Gastrocnemius medialis (tissue), 4 donors: Measurements from ENCODE around the gene LOX. TPM values are rescaled to one million over a fixed set of nuclear protein-coding genes. Genes with fewer than 3 reads are reported as not detected.

Source experiments
- ATAC-seq, 2 donors: fragments of 150-250 bp; one replicate each; pipeline ENCODE4 v1.9.1; 2016
- DNase-seq, 2 donors: peaks; one replicate each; pipeline ENCODE4 v3.0.0-alpha.2; 2019
- H3K27ac ChIP-seq, 4 donors: fragments of 200-600 bp; sonication (generic); 1 replicate in 1 of 4; 2 replicates in 3 of 4; pipeline ENCODE4 v1.5.1; 2016 to 2018; ENCODE audit warnings: mild to moderate bottlenecking in 2 of 4, moderate library complexity in 1 of 4
- H3K27me3 ChIP-seq, 3 donors: fragments of 200-600 bp; sonication (generic) in 2 of 3; 1 replicate in 1 of 3; 2 replicates in 2 of 3; pipeline versions ENCODE4 v1.5.1 to v1.6.0; 2016 to 2019; ENCODE audit warnings: mild to moderate bottlenecking in 1 of 3, moderate library complexity in 1 of 3
- H3K36me3 ChIP-seq, 2 donors: fragments of 200-600 bp; sonication (generic) in 1 of 2; one replicate each; pipeline ENCODE4 v1.5.1; 2017 to 2018
- H3K4me1 ChIP-seq, 2 donors: fragments of 200-600 bp; sonication (generic) in 1 of 2; one replicate each; pipeline ENCODE4 v1.5.1; 2016 to 2017; ENCODE audit warnings: mild to moderate bottlenecking in 2 of 2
- H3K4me3 ChIP-seq, 4 donors: fragments of 200-600 bp; sonication (generic) in 3 of 4; 1 replicate in 1 of 4; 2 replicates in 3 of 4; pipeline ENCODE4 v1.5.1; 2016 to 2019; ENCODE audit warnings: mild to moderate bottlenecking in 2 of 4
- H3K9me3 ChIP-seq, 3 donors: fragments of 200-600 bp; sonication (generic) in 2 of 3; 1 replicate in 1 of 3; 2 replicates in 2 of 3; pipeline ENCODE4 v1.5.1; 2016 to 2019
- POLR2A ChIP-seq, 2 donors: fragments of 450-650 bp; IDR thresholded peaks; one replicate each; pipeline ENCODE4 v1.6.1; 2017; ENCODE audit warnings: antibody characterized with exemption in 2 of 2, mild to moderate bottlenecking in 2 of 2, moderate library complexity in 2 of 2
- in situ Hi-C, 4 donors: fragments of 200-750 bp; cut with MboI; loops; one replicate each; pipeline versions ENCODE4 v1.15.0 to v1.8.0; 2017; ENCODE audit warnings: low sequenced_read_pairs in 4 of 4
- intact Hi-C: fragments of 100-400 bp; cut with DNase I; formaldehyde crosslinking; loops from one replicate; pipeline ENCODE4 v1.15.1; 2023; ENCODE audit warnings: low total_unique reads
- total RNA-seq, 4 donors: library from RNA; depleted of rRNA; stranded (reverse); fragments of >200 nt; gene quantifications; one replicate each; pipeline versions ENCODE4 v1.1.0 to v1.2.3, GENCODE V29; 2016
- TF ChIP-seq, protein P1 (sequence below), 5 experiments: fragments of 450-650 bp in 3 of 5; fragments of 200-600 bp in 2 of 5; sonication (generic) in 2 of 5; IDR thresholded peaks in 4 of 5; conservative IDR thresholded peaks in 1 of 5; 1 replicate in 4 of 5; 2 replicates in 1 of 5; pipeline ENCODE4 v1.5.1; 2016 to 2019; ENCODE audit warnings: antibody characterized with exemption in 5 of 5, mild to moderate bottlenecking in 3 of 5, moderate library complexity in 3 of 5

LOX gene, protein sequence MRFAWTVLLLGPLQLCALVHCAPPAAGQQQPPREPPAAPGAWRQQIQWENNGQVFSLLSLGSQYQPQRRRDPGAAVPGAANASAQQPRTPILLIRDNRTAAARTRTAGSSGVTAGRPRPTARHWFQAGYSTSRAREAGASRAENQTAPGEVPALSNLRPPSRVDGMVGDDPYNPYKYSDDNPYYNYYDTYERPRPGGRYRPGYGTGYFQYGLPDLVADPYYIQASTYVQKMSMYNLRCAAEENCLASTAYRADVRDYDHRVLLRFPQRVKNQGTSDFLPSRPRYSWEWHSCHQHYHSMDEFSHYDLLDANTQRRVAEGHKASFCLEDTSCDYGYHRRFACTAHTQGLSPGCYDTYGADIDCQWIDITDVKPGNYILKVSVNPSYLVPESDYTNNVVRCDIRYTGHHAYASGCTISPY
- total RNA-seq = 1 to 10 TPM; 1.1 to 7.6 (median 2.3) TPM

DNA sequence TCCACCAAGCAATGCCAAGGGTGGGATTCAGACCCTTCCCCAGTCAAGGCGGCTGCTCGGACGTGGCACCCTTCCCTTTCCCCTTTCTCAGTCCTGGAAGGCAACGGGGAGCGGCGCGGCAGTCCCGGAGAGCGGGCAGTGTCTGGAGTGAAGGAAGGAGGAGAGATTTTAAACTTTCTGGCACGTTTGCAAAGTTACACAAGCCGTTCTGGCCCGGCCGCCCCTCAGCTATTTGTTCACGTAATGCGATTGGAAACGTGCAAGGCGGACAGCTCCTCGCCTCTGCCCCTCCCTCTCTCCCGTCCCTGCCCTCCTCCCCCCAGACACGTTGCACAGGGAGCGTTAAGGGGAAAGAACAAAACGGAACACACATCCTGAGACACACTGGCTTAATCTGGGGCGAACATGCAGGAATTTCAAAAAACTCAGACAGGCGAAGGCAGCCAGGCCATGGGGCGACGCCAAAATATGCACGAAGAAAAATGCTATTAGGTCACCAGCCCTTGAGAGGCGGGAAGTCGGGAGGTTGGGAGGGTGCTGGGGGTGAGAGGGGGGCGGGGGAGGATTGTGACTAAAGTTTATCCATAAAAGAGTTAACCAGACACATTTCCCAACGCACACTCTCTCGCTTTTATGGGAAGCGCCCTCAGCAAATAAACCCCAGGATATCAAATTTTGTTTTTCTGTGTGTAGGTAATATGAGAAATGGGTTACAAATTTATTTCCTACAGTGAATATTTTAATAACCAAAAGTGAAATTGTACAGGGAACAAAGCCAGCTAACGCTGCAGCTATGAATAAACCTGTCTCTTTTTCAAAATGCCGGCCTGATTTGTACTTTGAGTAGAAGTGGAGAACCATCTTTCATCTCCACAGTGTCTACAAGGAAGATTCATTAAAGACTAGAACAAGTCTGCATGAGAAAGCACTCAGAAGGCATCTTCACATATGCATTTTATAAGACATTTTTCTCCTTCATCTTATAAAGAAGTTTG, at the start of gene LOX:
TSS of gene LOX (minus strand) at position 144 of the 995 bp plus-strand sequence. CDS start 274 bp downstream, outside the sequence.
- Histone ChIP-seq H3K27me3 (peaks cover 0 to 11% (median 5%) of the 10 kb centered on the region in 3 donors), H3K4me3 (peak within 1 kb of the TSS; percentile 49 to 77 (median 56)), H3K27ac (peak within 1 kb of the TSS in 3 of 4 donors; percentile 5 to 21 (median 18)), H3K4me1 (peaks cover 0 to 17% of the 10 kb centered on the region in 2 donors), H3K36me3 (no peaks in the 10 kb centered on the region), H3K9me3 (no peaks in the 10 kb centered on the region)
- TF ChIP-seq POLR2A (IDR thresholded peaks at IDR 0.05) = peak in 1 of 2 donors; percentile 14
- TF ChIP-seq, protein P1, sequence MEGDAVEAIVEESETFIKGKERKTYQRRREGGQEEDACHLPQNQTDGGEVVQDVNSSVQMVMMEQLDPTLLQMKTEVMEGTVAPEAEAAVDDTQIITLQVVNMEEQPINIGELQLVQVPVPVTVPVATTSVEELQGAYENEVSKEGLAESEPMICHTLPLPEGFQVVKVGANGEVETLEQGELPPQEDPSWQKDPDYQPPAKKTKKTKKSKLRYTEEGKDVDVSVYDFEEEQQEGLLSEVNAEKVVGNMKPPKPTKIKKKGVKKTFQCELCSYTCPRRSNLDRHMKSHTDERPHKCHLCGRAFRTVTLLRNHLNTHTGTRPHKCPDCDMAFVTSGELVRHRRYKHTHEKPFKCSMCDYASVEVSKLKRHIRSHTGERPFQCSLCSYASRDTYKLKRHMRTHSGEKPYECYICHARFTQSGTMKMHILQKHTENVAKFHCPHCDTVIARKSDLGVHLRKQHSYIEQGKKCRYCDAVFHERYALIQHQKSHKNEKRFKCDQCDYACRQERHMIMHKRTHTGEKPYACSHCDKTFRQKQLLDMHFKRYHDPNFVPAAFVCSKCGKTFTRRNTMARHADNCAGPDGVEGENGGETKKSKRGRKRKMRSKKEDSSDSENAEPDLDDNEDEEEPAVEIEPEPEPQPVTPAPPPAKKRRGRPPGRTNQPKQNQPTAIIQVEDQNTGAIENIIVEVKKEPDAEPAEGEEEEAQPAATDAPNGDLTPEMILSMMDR (IDR thresholded peaks at IDR 0.05 in 4 of 5, conservative IDR thresholded peaks at IDR 0.05 in 1 of 5) = no peak
- intact Hi-C loops = loop anchor here (5.0 kb wide), 1 partner anchor 111 kb away; no protein-coding TSS in a partner anchor
- peak; percentile 64 to 71 for ATAC-seq
- peak; percentile 43 to 71 for DNase-seq
- in situ Hi-C loops = no loop called here

DNA sequence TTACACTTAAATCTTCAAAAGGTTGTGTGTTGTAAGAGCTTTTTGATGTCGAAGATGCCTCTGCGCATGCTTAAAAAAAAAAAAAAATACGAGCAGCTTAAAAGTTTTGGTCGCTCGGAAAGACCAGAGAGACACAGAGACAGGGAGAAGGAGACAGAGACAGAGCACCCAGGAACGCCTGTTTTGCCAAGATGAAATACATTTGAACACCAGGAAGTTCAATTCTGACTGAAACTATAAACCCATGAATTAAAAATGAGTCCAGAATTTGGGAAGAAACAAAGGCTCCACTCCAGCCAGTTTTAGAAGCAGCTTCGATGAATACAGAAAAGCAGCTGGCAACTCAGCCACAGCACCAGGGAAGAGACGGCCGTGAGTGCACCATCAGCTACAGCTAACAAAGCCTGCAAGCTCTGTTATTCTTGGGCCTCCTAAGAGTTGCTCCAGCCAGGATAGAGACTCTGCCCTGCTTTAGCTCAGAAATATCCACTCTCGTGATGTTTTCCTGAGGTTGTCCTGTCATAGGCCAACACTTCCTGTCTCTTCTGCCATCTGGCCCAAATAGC, 48.8 kb upstream of the LOX start:
- H3K36me3 ChIP-seq = no peaks in the 10 kb centered on the region
- no peak overlapping the region for H3K27ac ChIP-seq
- H3K4me1 ChIP-seq = no peaks in the 10 kb centered on the region
- ATAC-seq (no peak), DNase-seq (no peak)
- in situ Hi-C loops (no loop called here), intact Hi-C loops (no loop called here)
- H3K9me3 ChIP-seq = no peaks in the 10 kb centered on the region
- H3K4me3 ChIP-seq = no peak overlapping the region
- TF ChIP-seq, protein P1 (IDR thresholded peaks at IDR 0.05 in 4 of 5, conservative IDR thresholded peaks at IDR 0.05 in 1 of 5) = no peak
- no peak for TF ChIP-seq POLR2A (IDR thresholded peaks at IDR 0.05)
- H3K27me3 ChIP-seq = no peaks in the 10 kb centered on the region

DNA sequence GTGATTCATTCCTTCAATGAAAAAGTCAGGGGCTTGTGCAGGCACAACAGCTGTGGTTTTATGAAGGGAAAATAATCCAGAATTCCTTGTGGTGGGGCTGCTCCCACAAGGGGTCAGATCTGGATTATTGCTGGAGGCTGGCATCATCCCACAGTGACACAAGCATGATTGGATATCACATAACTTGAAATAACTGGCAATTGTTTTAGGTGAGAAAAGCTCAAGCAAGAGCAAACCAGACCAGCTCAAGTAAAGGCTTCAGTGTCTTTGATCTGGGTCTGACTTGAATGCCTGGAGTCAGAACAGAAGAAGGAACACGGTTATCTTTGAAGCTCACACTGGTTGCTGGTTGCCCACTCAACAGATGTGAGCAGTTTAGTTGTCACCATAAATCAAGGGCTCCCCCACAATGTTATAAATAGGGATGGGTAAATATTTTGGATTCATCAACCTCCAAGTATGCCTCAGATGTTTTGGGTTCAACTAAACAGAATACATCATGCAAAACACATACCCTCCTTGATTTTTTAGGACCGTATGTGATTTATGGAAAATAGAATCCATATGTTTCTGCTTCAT, 48.2 kb upstream of the LOX start:
- no peaks in the 10 kb centered on the region for H3K4me1 ChIP-seq
- H3K9me3 ChIP-seq = no peaks in the 10 kb centered on the region
- intact Hi-C loops (no loop called here), in situ Hi-C loops (no loop called here)
- no peak for ATAC-seq
- no peak for DNase-seq
- H3K27me3 ChIP-seq = no peaks in the 10 kb centered on the region
- TF ChIP-seq, protein P1 (IDR thresholded peaks at IDR 0.05 in 4 of 5, conservative IDR thresholded peaks at IDR 0.05 in 1 of 5) = no peak
- H3K36me3 ChIP-seq = no peaks in the 10 kb centered on the region
- no peak overlapping the region for H3K4me3 ChIP-seq
- no peak overlapping the region for H3K27ac ChIP-seq

DNA sequence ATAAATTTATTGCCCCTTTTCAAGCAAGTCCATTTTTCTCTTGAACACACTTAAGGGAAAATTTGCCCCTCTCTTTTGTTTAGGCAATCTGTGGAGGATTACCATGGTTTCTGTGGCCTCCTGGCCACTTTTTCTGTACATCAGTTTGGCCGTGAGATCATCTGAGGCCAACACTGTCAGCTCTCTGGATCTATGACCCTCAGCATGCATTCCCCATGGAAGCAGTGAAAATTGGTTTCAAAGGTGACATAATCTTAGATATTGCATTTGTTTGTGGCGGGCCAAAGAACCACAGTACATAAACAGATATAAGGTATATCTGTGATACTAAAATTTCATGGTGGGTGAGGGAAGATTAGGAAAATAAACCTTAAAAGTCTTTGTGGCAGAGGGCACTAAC, 46.7 kb upstream of the LOX start:
- no peak overlapping the region for H3K4me3 ChIP-seq
- no peaks in the 10 kb centered on the region for H3K27me3 ChIP-seq
- H3K27ac ChIP-seq = no peak overlapping the region
- H3K4me1 ChIP-seq = no peaks in the 10 kb centered on the region
- DNase-seq (no peak), ATAC-seq (no peak)
- no peak for TF ChIP-seq POLR2A (IDR thresholded peaks at IDR 0.05)
- TF ChIP-seq, protein P1 (IDR thresholded peaks at IDR 0.05 in 4 of 5, conservative IDR thresholded peaks at IDR 0.05 in 1 of 5) = no peak
- H3K36me3 ChIP-seq = no peaks in the 10 kb centered on the region
- in situ Hi-C loops (no loop called here), intact Hi-C loops (no loop called here)
- H3K9me3 ChIP-seq = no peaks in the 10 kb centered on the region
